CD4-positive, alpha-beta T cell (primary cell): ENCODE measurements around the gene NEGR1. TPM values are rescaled to one million over a fixed set of nuclear protein-coding genes. Genes with fewer than 3 reads are reported as not detected.

Source experiments
- ATAC-seq: fragments of 200-7000 bp; cut with Tn5 transposase; one replicate; pipeline ENCODE4 v1.10.0; 2022; ENCODE audit warnings: mild to moderate bottlenecking; ENCODE audit not compliant: poor library complexity
- CTCF ChIA-PET: fragments of 350-600 bp; sonication (Branson Sonifier 250); formaldehyde crosslinking; loops from one replicate; lab custom pipeline; 2021; ENCODE audit warnings: antibody characterized with exemption, inconsistent platforms; lab: Charles Lee
- POLR2A ChIA-PET: fragments of 350-600 bp; sonication (Branson Sonifier 250); formaldehyde crosslinking; loops from one replicate; lab custom pipeline; 2021; ENCODE audit warnings: antibody characterized with exemption, inconsistent platforms; lab: Charles Lee
- DNase-seq, 14 experiments: peaks; one replicate each; pipeline ENCODE4 v3.0.0-alpha.2; 2013 to 2020; ENCODE audit warnings: mixed read lengths in 2 of 14
- H3K27ac ChIP-seq, 2 donors: one replicate each; pipeline versions ENCODE4 v1.5.1 to v1.7.0; 2013; ENCODE audit warnings: low read length in 2 of 2, low read depth in 1 of 2, mild to moderate bottlenecking in 1 of 2
- H3K27me3 ChIP-seq, 2 experiments: 1 replicate in 1 of 2; 2 replicates in 1 of 2; pipeline versions ENCODE4 v1.6.1 to v1.7.0; 2013; ENCODE audit warnings: low read length in 2 of 2, control low read depth in 1 of 2, mild to moderate bottlenecking in 1 of 2, moderate library complexity in 1 of 2; ENCODE audit not compliant: insufficient read depth in 2 of 2, control insufficient read depth in 1 of 2
- H3K36me3 ChIP-seq: one replicate; pipeline ENCODE4 v1.6.1; 2013; ENCODE audit warnings: low read length, control low read depth; ENCODE audit not compliant: insufficient read depth
- H3K4me1 ChIP-seq: one replicate; pipeline ENCODE4 v1.6.1; 2013; ENCODE audit warnings: low read length, control low read depth; ENCODE audit not compliant: insufficient read depth
- H3K4me3 ChIP-seq: one replicate; pipeline ENCODE4 v1.5.1; 2013; ENCODE audit warnings: mild to moderate bottlenecking, low read length, moderate library complexity
- H3K9me3 ChIP-seq, 2 experiments: 1 replicate in 1 of 2; 2 replicates in 1 of 2; pipeline versions ENCODE4 v1.6.1 to v1.7.0; 2013; ENCODE audit warnings: low read length in 2 of 2, mild to moderate bottlenecking in 2 of 2, control low read depth in 1 of 2, moderate library complexity in 1 of 2; ENCODE audit not compliant: control insufficient read depth in 1 of 2, insufficient read depth in 1 of 2
- H3K27ac Mint-ChIP-seq: one replicate; pipeline ENCODE4 v1.8.0; 2020; ENCODE audit warnings: mixed read lengths
- H3K27me3 Mint-ChIP-seq: one replicate; pipeline ENCODE4 v1.8.0; 2021; ENCODE audit warnings: mixed read lengths
- H3K36me3 Mint-ChIP-seq: one replicate; pipeline ENCODE4 v1.8.0; 2021; ENCODE audit warnings: low read depth, mixed read lengths
- H3K4me1 Mint-ChIP-seq: one replicate; pipeline ENCODE4 v1.8.0; 2021; ENCODE audit warnings: low read depth, mixed read lengths
- H3K4me3 Mint-ChIP-seq: one replicate; pipeline ENCODE4 v1.8.0; 2020; ENCODE audit warnings: mild to moderate bottlenecking, mixed read lengths
- H3K9me3 Mint-ChIP-seq: one replicate; pipeline ENCODE4 v1.8.0; 2020; ENCODE audit warnings: mixed read lengths
- CTCF ChIP-seq: fragments of 200-600 bp; IDR thresholded peaks from one replicate; pipeline ENCODE4 v1.8.0; 2022; ENCODE audit warnings: antibody characterized with exemption, mild to moderate bottlenecking
- intact Hi-C, 2 experiments: fragments of 100-400 bp; cut with DNase I in 1 of 2; cut with micrococcal nuclease in 1 of 2; formaldehyde crosslinking; loops; one replicate each; pipeline versions ENCODE4 v1.15.1 to v1.9.0; 2023 to 2025; cut with DNase I, micrococcal nuclease
- total RNA-seq, 174 experiments: library from RNA in 2 of 174; stranded (reverse) in 2 of 174; gene quantifications; one replicate each; pipeline ENCODE4 v1.2.3 and lab custom pipeline; 2021 to 2026

The NEGR1 gene
- total RNA-seq, 2 experiments from 2014 or later: 0.03 TPM

GRCh38 chr1:71586030-71586429 is 696.3 kb downstream of the NEGR1 start:
- H3K4me3 Mint-ChIP-seq: no peak overlapping the region
- no peaks in the 10 kb centered on the region for H3K27me3 Mint-ChIP-seq
- H3K4me3 ChIP-seq: no peak overlapping the region
- no peak for DNase-seq
- H3K9me3 Mint-ChIP-seq: no peaks in the 10 kb centered on the region
- no peak for ATAC-seq
- no peaks in the 10 kb centered on the region for H3K27me3 ChIP-seq
- POLR2A ChIA-PET: no interaction called here
- CTCF ChIA-PET: no interaction called here
- H3K27ac Mint-ChIP-seq: no peak overlapping the region
- no peaks in the 10 kb centered on the region for H3K4me1 ChIP-seq
- no peak for TF ChIP-seq CTCF
- no peaks in the 10 kb centered on the region for H3K4me1 Mint-ChIP-seq
- intact Hi-C loops: no loop called here
- H3K9me3 ChIP-seq: no peaks in the 10 kb centered on the region
- no peak overlapping the region for H3K27ac ChIP-seq
- no peaks in the 10 kb centered on the region for H3K36me3 ChIP-seq
- no peaks in the 10 kb centered on the region for H3K36me3 Mint-ChIP-seq

GRCh38 chr1:71583756-71584155 is 698.6 kb downstream of the NEGR1 start:
- intact Hi-C loops: no loop called here
- no peaks in the 10 kb centered on the region for H3K4me1 Mint-ChIP-seq
- H3K27me3 Mint-ChIP-seq: no peaks in the 10 kb centered on the region

GRCh38 chr1:71582673-71583072 is 699.7 kb downstream of the NEGR1 start:
- H3K27ac ChIP-seq: no peak overlapping the region
- H3K27me3 ChIP-seq: no peaks in the 10 kb centered on the region
- H3K9me3 Mint-ChIP-seq: peaks cover 3% of the 10 kb centered on the region
- H3K27ac Mint-ChIP-seq: no peak overlapping the region
- H3K4me3 ChIP-seq: no peak overlapping the region
- ChIA-PET CTCF (no interaction called here), POLR2A (no interaction called here)
- intact Hi-C loops: no loop called here
- ATAC-seq (no peak), DNase-seq (no peak)
- no peaks in the 10 kb centered on the region for H3K4me1 Mint-ChIP-seq
- no peak overlapping the region for H3K4me3 Mint-ChIP-seq
- no peaks in the 10 kb centered on the region for H3K36me3 ChIP-seq
- H3K27me3 Mint-ChIP-seq: no peaks in the 10 kb centered on the region
- TF ChIP-seq CTCF: no peak
- no peaks in the 10 kb centered on the region for H3K4me1 ChIP-seq
- H3K9me3 ChIP-seq: no peaks in the 10 kb centered on the region
- H3K36me3 Mint-ChIP-seq: no peaks in the 10 kb centered on the region

More at GRCh38 chr1:71583756-71584155, 698.6 kb downstream of the NEGR1 start:
- no peaks in the 10 kb centered on the region for H3K36me3 Mint-ChIP-seq
- peaks cover 3% of the 10 kb centered on the region for H3K9me3 Mint-ChIP-seq
- Histone ChIP-seq H3K4me1 (no peaks in the 10 kb centered on the region), H3K9me3 (no peaks in the 10 kb centered on the region), H3K27ac (no peak overlapping the region), H3K27me3 (no peaks in the 10 kb centered on the region), H3K4me3 (no peak overlapping the region), H3K36me3 (no peaks in the 10 kb centered on the region)
- H3K4me3 Mint-ChIP-seq: no peak overlapping the region
- H3K27ac Mint-ChIP-seq: no peak overlapping the region
- no peak for TF ChIP-seq CTCF
- POLR2A ChIA-PET: no interaction called here
- ATAC-seq (no peak), DNase-seq (no peak)
- CTCF ChIA-PET: no interaction called here
